COLO668 (cell line): ENCODE results near the gene NCF4.

Experiments
- DNase-seq: peaks from one replicate; lab custom pipeline; 2025; ENCODE audit not compliant: unreplicated experiment; lab: John Stamatoyannopoulos, UW

Gene NCF4

DNA sequence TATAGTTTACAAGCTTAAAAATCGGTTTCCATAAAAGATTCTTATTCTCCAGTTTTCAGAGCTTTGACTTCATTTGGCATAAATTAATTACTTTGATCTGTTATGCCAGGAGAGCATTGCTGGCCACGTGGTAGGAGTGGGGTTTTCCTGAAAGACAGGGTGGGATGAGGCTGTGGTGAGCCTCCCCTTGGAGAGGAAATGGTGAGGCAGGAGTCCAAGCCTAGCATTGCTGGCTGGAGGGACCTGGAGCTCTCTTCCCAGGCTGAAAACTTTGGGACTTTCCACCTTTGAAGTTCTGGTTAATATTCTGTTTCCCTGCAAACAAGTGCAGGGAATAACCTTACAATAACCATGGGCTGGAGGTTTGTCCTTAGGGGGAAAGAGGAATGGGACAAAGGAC lies 31.5 kb downstream of the NCF4 start:
- DNase-seq, result no peak

GRCh38 chr22:36893262-36893661 lies 32.5 kb downstream of the NCF4 start:
- DNase-seq, result no peak

GRCh38 chr22:36894266-36894665 lies 33.5 kb downstream of the NCF4 start:
- no peak for DNase-seq

- no peak for DNase-seq
Observed at GRCh38 chr22:36897611-36898010, 36.8 kb downstream of the NCF4 start.

DNA sequence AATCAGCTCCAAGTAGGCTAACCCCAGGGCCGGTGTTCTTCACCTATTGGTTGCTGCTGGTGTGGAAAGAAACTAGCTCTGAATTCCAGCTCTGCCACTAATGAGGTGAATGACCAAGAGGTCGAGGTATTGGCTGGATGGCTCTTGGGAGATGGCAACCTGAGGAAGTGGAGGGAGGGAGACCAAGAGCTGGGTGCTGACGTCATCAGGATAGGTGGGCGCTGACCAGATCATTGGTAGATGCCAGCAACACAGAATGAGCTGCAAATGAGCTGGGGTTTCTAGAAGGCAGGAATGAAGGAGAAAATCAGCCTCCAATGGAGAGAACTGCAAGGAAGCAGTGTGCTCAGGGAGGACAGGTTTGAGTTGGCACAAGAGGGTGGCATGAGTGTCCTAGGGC lies 37.9 kb downstream of the NCF4 start:
- DNase-seq, result no peak

DNA sequence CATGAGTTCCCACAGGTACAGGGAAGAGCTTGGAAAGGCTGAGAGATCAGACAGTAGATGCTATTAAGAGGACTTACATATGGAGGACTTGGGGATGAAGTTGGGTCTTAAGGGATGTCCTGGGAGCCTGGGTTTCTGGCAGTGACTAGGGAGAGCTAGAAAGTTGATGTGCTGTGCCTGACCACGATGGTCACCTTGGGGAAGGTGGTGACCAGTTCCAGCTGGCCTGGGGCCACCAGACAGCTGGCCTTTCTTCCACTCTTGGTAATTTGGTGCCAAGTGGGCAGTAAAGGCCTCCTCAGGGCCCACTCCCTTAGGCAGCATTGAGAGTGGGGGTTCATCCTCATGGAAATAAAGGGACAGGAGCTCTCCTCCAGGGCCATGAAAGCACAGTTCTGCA lies 38.7 kb downstream of the NCF4 start:
- no peak for DNase-seq

- no peak for DNase-seq
Observed at GRCh38 chr22:36900225-36900624, 39.4 kb downstream of the NCF4 start.

- no peak for DNase-seq
Observed at GRCh38 chr22:36900880-36901279, 40.1 kb downstream of the NCF4 start.

DNA sequence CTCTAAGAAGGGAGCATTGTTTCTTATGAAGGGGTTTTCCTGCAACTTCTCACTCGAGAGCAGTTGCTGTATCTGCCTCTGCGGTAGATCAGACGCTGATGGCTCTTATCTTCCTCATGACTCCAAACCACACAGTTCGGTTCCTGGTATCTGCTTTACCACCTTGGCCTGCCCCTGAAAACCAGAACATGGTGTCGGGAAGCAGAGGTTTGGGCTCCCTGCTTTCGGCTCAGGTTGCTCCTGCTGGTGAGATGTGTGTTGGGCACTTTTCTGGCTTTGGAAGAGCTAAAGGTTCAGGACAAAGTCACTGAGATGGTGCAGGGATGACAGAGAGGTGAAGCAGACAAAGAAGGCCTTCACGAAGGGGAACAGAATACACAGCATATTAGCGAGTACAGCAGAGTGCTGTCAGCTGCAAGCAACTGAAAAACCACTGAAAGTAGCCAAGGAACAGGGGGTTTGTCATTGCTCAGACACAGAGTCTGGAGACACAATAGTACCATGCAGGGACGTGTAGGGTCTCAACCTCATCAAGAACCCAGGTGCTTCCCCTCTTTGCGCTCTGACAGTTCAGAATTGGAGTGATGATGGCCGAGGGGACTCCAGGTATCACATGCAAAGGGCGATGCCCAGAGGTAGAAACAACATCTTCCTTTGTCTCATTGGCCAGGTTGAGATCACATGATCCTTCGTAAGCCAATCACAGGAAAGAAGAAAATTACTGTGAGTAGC lies 40.8 kb downstream of the NCF4 start:
- DNase-seq, result no peak

DNA sequence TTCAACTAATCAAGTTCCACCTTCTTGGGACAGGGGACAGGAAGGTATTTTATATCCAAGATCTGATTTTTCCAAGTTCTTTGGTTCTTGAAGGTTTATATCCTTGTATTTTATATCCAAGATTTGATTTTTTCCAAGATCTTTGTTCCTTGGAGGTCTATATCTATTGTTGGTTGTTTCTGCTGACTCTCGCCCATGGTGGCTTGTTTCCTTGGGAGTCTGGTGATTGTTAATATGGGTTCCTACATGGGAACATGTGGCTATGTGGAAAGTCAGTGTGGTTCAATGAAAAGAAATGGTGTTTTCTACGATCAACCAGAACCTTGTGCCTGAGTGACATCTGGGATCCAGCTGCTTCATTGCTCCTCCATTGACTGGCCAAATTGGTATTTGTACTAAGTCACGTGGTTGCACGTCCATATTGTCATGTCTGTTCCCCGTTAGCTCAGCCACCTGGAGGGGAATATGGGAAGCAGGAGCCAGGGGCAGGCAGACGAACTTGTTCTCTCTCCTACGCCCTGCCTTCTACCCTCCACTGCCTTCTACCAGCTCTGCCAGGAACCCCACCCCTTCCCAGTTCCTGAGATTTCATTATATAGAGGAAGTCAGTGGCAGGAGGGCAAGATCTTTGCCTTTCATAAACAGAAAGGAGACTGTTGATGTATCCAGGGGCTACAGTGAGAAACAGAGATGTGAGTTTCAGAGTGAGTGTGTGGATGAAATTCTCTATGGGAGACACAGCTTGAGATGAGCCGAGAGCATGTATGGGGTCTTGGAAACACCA lies 41.5 kb downstream of the NCF4 start:
- DNase-seq, result no peak

DNA sequence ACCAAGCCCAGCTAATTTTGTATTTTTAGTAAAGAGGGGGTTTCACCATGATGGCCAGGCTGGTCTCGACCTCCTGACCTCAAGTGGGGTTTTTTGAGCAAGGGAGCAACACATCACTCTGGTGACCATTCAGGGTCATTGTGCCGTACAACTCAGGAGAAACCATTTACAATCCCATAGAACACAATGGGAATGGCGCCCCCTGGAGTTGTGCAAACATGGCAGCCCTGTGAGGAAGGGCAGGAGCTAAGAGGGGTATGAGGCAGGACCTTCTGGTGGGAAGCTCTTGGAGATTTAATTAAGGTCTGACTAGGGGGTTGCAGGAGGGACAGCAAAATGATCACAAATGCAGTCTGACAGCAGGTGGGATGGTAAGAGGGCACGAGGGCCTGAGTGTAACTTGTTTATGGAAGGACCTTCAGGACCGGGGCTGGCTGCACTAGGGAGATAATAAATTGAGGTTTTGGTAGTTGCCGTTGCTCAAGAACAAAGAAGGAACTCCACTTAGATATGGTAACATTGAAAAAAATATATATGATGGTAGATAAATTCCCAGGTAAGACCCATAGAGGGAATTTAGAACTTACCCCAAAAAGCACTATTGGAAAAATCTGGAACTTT lies 43.6 kb downstream of the NCF4 start:
- no peak for DNase-seq

- no peak for DNase-seq
Observed at GRCh38 chr22:36907253-36908195, 46.7 kb downstream of the NCF4 start.

GRCh38 chr22:36910461-36910860 lies 49.7 kb downstream of the NCF4 start:
- DNase-seq, result no peak

DNA sequence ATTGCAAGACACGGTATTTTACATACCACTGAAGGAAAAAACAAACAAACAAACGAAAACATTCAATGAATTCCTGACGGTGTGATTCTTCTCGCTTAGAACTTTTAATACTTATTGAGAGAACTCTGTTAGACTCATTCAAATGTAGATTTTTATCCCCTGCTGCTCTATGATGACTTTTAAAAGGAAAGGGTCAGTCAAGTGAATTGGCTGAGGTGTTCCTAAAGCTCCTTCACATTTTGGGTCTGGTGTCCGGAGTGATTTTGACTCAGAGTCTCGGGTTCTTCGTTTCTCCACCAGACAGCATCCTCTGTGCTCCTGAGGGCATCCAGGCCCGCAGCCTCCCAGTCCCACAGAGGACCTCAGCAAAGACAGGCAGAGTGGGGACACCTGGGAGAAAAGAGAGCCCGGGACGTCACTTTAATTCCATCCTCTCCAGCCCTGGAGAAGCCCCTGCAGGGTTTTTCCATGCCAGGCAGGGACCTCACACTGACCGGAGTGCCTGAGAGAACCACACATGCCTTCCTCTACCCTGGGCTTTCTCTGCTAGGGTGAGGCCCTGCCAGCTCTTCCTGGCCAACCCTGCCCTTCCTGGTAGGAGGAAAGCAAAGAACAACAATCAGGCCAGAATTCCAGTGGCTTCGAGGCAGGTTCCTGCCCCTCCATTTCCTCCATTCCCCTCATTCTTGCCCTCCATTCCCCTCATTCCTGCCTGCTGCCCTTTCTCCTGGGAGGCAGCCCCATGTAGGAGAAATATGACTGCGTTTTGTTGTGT lies 51.3 kb downstream of the NCF4 start:
- DNase-seq, result no peak

DNA sequence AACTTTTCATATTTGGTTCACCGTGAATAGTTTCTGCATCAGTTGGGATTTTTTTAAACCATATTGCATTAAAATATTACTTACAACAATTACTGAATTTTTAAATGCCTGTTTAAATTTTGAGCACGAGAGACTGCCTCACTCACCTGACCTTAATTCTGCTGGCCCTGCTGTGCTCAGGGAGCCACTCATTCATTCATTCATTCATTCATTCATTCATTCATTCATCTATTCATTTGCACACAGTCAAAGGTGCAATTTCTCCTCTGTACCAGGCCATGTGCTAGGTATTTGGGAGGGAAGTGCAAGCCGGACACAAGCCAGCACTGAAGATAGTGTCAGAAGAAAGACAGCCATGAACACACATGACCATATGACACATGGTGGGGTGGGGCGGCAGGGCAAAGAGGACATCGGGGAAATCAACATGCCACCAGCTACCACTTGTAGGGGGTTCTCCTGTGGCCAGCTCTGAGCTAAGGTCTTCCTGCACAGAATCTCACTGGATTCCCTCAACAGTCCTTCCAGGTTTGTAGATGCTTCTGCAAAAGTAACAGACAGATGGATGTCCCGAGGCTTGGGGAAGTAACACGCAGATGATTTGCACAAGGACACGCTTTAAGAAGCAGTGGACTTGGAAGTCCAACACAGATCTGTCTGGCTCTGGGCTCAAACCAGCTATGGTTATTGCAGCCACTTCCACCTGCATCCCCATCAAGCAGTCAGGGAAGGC lies 52.1 kb downstream of the NCF4 start:
- DNase-seq, result no peak

DNA sequence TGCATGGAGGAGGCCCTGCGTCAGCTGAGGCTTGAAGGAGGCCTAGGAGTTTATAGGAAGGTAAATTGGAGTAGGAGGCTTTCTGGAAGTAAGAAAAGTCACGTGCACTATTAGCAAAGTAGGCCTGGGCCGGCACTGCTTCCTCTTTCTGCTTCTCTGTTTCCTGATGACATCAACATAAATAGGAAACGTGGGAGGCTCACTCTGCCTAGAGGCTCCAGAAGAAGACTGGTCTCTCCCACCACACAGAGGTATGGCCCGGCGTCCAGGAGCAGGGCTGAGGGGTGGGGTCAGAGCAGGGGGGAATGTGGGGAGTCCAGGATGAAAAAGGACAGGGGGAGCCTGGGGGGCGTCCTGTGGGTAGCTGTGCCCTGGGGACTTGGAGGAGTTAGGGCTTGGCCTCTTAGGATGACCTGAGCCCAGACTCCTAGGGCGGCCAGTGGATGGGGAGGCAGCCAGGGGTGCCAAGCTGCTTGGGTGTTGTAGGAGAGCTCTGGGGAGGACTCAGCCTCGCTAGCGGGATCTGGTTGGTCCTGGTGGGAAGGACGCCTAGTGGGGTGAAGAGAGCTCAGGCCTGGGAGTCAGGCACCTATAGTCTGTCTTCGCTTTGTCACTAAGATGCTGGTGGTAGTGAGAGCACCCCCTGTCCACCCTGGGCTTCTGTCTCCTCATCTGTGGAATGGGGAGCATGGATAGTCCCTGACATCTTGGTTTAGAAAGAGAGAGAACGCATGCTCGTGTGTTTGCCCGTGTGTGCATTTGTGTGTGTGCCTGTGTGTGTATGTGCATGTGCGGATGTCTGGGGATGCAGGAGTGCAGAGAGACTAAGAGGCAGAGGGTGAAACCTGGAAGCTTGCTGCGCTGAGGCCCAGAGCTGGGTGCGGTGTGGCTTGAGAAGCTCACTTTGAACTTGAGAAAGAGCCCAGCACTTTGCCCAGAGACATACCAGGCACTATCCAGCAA lies 52.9 kb downstream of the NCF4 start, which contains the start of gene CSF2RB:
Gene CSF2RB (plus strand): TSS at position 202 of the 963 bp plus-strand sequence. CDS start 8,580 bp downstream, outside the sequence.
- DNase-seq, result no peak

GRCh38 chr22:36914390-36914752 lies 53.6 kb downstream of the NCF4 start:
- DNase-seq, result no peak

- DNase-seq, result no peak
Observed at GRCh38 chr22:36916034-36916433, 55.2 kb downstream of the NCF4 start.
